Measurements from ENCODE around the gene CHCT1. TPM values are rescaled to one million over a fixed set of nuclear protein-coding genes. Genes with fewer than 3 reads are reported as not detected.
"Not testable (repeated sequence)": the region's sequence is repeated elsewhere in the genome, so short reads cannot be mapped to it uniquely, and the experiment has no call there.

Gene CHCT1
- total RNA-seq (not detected), polyA plus RNA-seq (ENCODE audit: insufficient read length in 6 of 6) (under 1 TPM in 1 of 6 donors, not detected in 5; 0.45 TPM)
- long read RNA-seq, donor 1: 0 reads
- long read RNA-seq, donor 2: 0 reads
- long read RNA-seq, donor 3: 0 reads
- long read RNA-seq, donor 4: 0 reads
- long read RNA-seq, donor 5: 0 reads
- long read RNA-seq, donor 6: 0 reads
- long read RNA-seq, donor 7: 0 reads
- long read RNA-seq, donor 8: 0 reads
- long read RNA-seq, donor 9: 0 reads
- long read RNA-seq, donor 10, partial matches to known transcripts: 0 of 1 reads
- long read RNA-seq, donor 10, other reads (novel, unspliced or antisense): 0 of 1 reads
- long read RNA-seq, donor 11: 0 reads
- long read RNA-seq, donor 12, partial matches to known transcripts: 0 of 12 reads
- long read RNA-seq, donor 12, other reads (novel, unspliced or antisense): 12 of 12 reads

GRCh38 chr17:60422162-60422665, at the start of gene CHCT1:
TSS of gene CHCT1 (plus strand) at chr17:60422489. CDS start at chr17:60422593, 104 bp downstream.
- H3K9me3 ChIP-seq: no peaks in the 10 kb centered on the region
- intact Hi-C loops (cut with DNase I): no loop called here
- H3K4me3 ChIP-seq: peak within 1 kb of the TSS; percentile 45 to 52
- peak in 1 of 4 donors; percentile 37 for DNase-seq
- no peak for TF ChIP-seq CTCF (IDR thresholded peaks at IDR 0.05)
- H3K36me3 ChIP-seq: no peaks in the 10 kb centered on the region
- peaks cover 0 to 14% of the 10 kb centered on the region in 2 donors for H3K4me1 ChIP-seq
- peak within 1 kb of the TSS in 1 of 2 donors; percentile 62 for H3K27ac ChIP-seq
- ATAC-seq: no peak
- no peaks in the 10 kb centered on the region for H3K27me3 ChIP-seq

GRCh38 chr17:60372790-60373483, 49.4 kb upstream of the CHCT1 start:
- no peaks in the 10 kb centered on the region for H3K9me3 ChIP-seq
- H3K4me1 ChIP-seq: peaks cover 3 to 25% of the 10 kb centered on the region in 2 donors
- ATAC-seq (peak; percentile 79), DNase-seq (no peak)
- no peaks in the 10 kb centered on the region for H3K27me3 ChIP-seq
- no peak overlapping the region for H3K4me3 ChIP-seq
- H3K36me3 ChIP-seq: peaks cover 0 to 3% of the 10 kb centered on the region in 2 donors
- intact Hi-C loops (cut with DNase I): no loop called here
- peak overlapping the region in 1 of 2 donors; percentile 66 for H3K27ac ChIP-seq
- no peak for TF ChIP-seq CTCF (IDR thresholded peaks at IDR 0.05)

GRCh38 chr17:60378187-60378586, 44.1 kb upstream of the CHCT1 start:
- H3K9me3 ChIP-seq; intact Hi-C loops (cut with DNase I): not testable (repeated sequence)

GRCh38 chr17:60379461-60379860, 42.8 kb upstream of the CHCT1 start:
- H3K27me3 ChIP-seq; H3K4me3 ChIP-seq; intact Hi-C loops (cut with DNase I); H3K9me3 ChIP-seq; H3K36me3 ChIP-seq; H3K27ac ChIP-seq; ATAC-seq; DNase-seq: not testable (repeated sequence)
- peaks cover 5 to 18% of the 10 kb centered on the region in 2 donors for H3K4me1 ChIP-seq

More at GRCh38 chr17:60378187-60378586, 44.1 kb upstream of the CHCT1 start:
- not testable (repeated sequence) for H3K4me3 ChIP-seq, H3K36me3 ChIP-seq, H3K27ac ChIP-seq, DNase-seq, H3K4me1 ChIP-seq, H3K27me3 ChIP-seq, ATAC-seq

GRCh38 chr17:60381958-60382357, 40.3 kb upstream of the CHCT1 start:
- intact Hi-C loops (cut with DNase I): no loop called here

More at GRCh38 chr17:60381958-60382357, 40.3 kb upstream of the CHCT1 start:
- Histone ChIP-seq H3K9me3 (no peaks in the 10 kb centered on the region), H3K27ac (no peak overlapping the region), H3K4me1 (peaks cover 15 to 43% of the 10 kb centered on the region in 2 donors), H3K4me3 (no peak overlapping the region), H3K27me3 (no peaks in the 10 kb centered on the region), H3K36me3 (peaks cover 0 to 3% of the 10 kb centered on the region in 2 donors)
- ATAC-seq: no peak
- TF ChIP-seq CTCF (IDR thresholded peaks at IDR 0.05): no peak
- DNase-seq: no peak

Measured in left lung (tissue), 14 donors.